Occipital lobe (tissue), 2 donors: Measurements from ENCODE around the gene CARMIL1. TPM values are rescaled to one million over a fixed set of nuclear protein-coding genes. Genes with fewer than 3 reads are reported as not detected.

ENCODE experiments used
- DNase-seq: peaks from one replicate; lab custom pipeline; 2025; lab: John Stamatoyannopoulos, UW
- total RNA-seq: library from RNA; depleted of rRNA; stranded (reverse); fragments of >200 nt; gene quantifications from one replicate; pipeline ENCODE4 v1.2.3, GENCODE V29; 2014

CARMIL1 gene
- total RNA-seq, 1 donor from 2014 or later: 30.4 TPM

GRCh38 chr6:25469797-25470388 is 190.7 kb downstream of the CARMIL1 start:
- DNase-seq: no peak

DNA sequence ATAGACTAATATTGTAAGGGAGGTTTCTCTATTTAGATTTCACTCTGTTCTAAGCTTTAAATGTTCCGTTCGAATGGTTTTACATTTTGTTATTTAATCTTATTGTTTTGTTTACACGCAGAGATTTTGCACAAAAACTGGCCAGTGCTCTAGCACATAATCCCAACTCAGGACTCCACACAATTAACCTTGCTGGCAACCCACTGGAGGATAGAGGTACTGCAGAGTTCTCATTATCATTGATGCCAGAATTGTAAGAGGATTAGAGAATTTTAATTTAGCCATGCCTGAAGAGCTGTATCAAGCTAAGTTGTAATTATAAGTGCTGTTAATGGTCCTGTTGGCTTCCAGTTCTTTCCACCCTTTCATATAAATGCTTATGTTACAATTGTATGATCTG is 193.1 kb downstream of the CARMIL1 start:
- no peak for DNase-seq

GRCh38 chr6:25472906-25473305 is 193.7 kb downstream of the CARMIL1 start:
- DNase-seq: no peak

DNA sequence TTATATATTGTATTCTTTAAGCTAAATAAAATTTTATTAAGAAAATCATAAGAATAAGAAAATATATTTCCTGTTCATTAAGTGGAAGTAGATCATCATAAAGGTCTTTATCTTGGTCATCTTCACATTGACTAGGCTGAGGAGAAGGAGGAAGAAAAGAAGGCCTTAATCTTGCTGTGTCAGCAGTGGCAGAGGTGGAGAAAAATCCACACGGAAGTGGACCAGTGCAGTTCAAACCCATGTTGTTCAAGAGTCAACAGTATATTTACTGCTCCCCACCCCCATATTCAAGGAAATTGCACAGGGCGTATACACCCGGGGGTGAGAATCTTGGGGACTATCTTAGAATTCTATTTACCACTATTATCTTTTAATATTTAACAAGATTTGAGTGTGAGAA is 194.3 kb downstream of the CARMIL1 start:
- no peak for DNase-seq

GRCh38 chr6:25476126-25476525 is 197.0 kb downstream of the CARMIL1 start:
- no peak for DNase-seq

DNA sequence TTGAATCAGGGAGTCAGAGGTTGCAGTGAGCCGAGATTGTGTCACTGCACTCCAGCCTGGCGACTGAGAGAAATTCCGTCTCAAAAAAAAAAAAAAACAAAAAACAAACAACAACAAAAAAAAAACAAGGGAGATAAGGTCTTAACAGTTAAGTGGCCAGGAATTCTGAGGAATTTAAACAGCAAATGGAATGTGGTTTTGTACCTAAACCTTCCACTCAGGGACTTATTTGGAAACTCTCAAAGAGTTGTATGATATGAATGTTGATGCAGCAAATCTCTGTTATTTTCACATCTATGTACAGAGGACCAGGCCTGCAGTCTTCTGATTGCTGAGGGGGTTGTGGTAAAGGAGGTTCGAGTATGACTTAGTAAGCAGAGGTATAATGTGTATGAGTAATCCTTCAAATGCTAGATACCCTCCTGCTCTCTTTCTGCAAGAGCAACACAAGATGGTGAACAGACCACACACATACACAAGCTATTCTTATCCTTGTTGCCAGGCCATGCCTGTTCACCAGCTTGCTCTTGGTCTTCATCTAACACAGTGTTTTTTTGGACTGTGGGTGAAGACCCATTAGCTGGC is 197.9 kb downstream of the CARMIL1 start:
- no peak for DNase-seq

- no peak for DNase-seq
Observed at GRCh38 chr6:25478973-25479372, 199.8 kb downstream of the CARMIL1 start.

- DNase-seq: no peak
Observed at GRCh38 chr6:25481267-25481666, 202.1 kb downstream of the CARMIL1 start.

DNA sequence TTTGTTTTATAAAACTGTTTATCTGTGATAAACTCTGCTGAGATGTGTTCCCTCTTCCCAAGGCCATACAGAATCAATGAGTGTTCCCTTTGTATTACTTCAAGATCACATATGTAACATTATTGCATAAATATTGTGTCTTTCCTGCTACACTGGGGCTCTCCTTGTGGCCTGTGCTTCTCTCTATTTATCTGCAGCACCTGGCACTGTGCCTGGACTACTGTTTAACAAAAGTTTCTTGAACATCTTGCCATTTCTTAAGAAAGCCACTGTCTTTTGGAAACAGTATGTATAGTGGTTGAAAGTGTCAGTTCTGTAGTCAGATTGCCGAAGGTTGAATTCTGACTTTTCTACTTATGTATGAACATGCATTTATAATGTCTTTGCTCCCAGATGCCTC is 203.8 kb downstream of the CARMIL1 start:
- no peak for DNase-seq

GRCh38 chr6:25483943-25484342 is 204.8 kb downstream of the CARMIL1 start:
- DNase-seq: no peak

GRCh38 chr6:25484900-25485299 is 205.7 kb downstream of the CARMIL1 start:
- no peak for DNase-seq

GRCh38 chr6:25485821-25486534 is 206.8 kb downstream of the CARMIL1 start:
- no peak for DNase-seq

DNA sequence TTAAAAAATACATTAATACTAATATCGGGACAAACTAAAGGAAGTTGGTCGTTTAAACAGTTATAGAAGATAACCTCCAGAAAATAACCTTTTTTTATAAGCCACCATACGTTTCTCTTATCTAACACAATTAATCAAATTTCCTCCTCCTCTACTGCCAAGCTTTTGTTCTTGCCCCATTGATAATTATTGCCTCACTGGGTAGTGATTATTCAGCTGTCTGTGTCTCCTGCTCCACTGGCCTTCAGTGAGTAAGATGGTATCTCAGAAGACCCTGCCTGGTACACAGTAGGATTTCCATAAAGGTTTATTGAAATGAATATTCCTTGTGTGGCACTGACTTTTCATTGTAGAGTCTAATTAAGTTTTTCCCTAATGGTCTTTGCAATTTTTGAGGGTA is 207.4 kb downstream of the CARMIL1 start:
- DNase-seq: no peak

GRCh38 chr6:25487012-25487411 is 207.8 kb downstream of the CARMIL1 start:
- DNase-seq: no peak

DNA sequence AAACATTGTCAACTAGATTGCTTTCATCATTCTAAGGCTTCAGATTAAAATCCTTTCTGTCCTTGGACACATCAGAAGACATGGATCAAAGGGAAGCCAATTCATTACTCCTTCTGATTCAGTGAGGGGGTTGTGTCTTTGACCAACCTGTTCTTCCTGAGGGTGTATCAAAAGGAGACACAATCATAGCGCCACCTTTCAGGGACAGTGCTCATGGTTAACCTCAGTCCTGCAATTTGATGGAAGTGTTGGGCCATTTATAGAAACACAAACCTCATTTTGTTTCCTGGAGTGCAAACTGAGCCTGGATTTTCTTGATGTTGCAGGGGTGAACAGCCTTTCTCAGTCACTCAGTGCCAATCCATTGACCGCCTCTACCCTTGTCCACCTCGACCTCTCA is 209.0 kb downstream of the CARMIL1 start:
- no peak for DNase-seq

- no peak for DNase-seq
Observed at GRCh38 chr6:25489399-25489798, 210.2 kb downstream of the CARMIL1 start.

DNA sequence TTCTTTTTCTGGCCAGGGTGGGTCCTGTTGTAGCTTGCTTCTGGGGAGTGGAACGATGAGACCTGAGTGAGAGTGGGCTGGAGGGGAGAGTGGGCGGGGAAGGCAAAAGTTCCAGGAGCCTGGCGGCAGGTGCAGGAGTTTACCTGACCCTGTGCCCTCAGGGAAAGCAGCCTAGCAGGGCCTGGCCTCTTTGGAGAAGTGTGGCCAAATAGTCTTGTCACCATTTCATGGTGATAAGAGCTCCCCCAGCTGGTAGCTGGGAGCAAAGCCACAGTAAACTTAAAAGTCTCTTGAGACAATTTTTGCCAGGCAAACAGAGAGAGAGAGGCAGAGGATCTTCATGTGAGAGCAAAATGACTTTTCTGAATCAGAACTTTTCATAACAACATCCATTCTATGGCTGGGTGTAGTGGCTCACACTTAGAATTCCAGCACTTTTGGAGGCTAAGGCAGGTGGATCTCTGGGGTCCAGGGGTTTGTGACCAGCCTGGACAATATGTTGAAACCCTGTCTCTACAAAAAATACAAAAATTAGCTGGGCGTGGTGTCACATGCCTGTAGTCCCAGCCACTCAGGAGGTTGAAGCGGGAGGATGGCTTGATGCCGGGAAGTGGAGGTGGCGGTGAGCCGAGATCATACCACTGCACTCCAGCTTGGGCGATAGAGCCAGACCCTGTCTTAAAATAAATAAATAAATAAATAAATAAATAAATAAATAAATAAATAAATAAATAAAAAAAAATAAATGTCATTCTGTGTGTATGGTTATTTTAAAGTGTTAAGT is 211.0 kb downstream of the CARMIL1 start:
- peak; percentile 50 for DNase-seq

DNA sequence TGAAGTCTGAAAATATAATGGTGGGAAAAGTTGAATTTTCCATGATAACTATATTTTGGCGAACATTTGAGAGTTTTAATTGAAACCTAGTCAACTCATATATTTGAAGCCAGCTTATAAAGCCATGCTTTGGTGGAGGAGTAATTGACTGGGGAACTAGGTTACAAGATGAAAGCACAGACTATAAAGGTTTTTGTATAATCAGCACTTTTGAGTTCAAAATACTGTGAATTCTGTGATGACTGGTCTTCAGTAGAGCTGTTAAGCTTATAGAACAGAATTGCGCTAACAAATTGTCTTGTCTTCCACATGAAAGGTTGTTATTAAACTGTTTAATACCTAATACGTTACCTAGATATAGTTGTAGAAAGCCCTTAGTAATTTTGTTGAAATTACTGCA is 213.8 kb downstream of the CARMIL1 start:
- no peak for DNase-seq

GRCh38 chr6:25494469-25494868 is 215.3 kb downstream of the CARMIL1 start:
- no peak for DNase-seq

DNA sequence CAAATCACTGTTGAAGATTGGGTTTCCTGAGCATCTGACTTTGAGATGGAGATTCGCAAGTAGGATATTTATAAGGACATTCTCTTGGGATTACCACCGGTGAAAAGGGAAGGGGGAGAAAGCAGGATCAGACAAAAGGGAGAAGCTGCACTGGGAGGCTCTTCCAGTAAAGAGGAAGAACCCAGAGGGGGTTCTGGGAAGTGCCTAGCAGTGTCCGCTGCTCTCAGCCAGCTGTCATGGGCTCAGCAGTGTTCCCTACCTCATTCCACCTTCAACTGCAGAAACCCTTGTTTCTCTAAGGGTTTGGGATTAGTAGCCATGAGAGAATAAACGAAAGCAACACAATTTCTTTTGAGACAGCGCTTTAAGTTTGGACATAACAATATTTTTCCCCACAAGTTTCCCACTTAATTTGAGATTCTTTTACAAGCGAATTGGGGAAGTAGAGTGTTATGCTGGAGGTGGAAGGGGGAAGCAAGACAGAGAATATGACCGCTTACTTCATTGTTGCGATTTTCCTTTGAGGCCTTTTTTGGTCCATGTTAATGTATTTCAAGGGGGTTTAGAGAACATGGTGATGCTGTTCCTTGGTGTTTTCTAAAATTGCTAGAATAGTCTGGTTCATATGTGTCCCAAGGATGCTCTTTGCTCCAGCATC is 218.3 kb downstream of the CARMIL1 start:
- DNase-seq: no peak

DNA sequence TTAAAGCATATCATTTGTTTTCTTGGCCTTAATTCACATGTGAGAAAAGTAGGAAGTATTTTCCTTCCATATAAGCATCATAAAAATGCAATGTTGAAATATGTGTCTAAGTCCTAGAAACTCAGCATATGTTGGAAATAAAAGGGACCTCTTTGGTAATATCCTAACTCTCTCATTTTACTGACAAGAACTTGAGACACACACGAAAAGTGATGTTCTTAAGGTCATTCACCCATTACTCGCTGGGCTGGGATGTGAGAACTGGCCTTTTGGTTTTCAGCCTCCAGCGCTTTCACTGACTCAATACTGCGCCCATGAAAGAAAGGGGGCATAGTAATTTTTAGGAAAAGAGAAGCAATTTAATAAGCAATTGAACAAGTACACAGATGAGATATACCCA is 219.3 kb downstream of the CARMIL1 start:
- DNase-seq: no peak
